ENCODE data around the gene HOXA2.

Gene HOXA2

GRCh38 chr7:27141923-27142579 is 39.6 kb upstream of the HOXA2 start:
- peak; percentile 83 for DNase-seq

- no peak for DNase-seq
Measured at GRCh38 chr7:27141137-27141922, 38.8 kb upstream of the HOXA2 start.

- no peak for DNase-seq
Measured at GRCh38 chr7:27140126-27140857, 37.8 kb upstream of the HOXA2 start.

GRCh38 chr7:27139334-27140125 is 37.0 kb upstream of the HOXA2 start:
- peak; percentile 88 for DNase-seq

GRCh38 chr7:27138985-27139333 is 36.5 kb upstream of the HOXA2 start:
- DNase-seq, result no peak

GRCh38 chr7:27138472-27138871 is 36.0 kb upstream of the HOXA2 start:
- no peak for DNase-seq

GRCh38 chr7:27137640-27138315 is 35.3 kb upstream of the HOXA2 start:
- DNase-seq, result no peak

GRCh38 chr7:27134392-27134791 is 31.9 kb upstream of the HOXA2 start:
- no peak for DNase-seq

GRCh38 chr7:27133409-27134231 is 31.1 kb upstream of the HOXA2 start:
- no peak for DNase-seq

GRCh38 chr7:27132978-27133377 is 30.5 kb upstream of the HOXA2 start:
- no peak for DNase-seq

- no peak for DNase-seq
Measured at GRCh38 chr7:27132214-27132613, 29.7 kb upstream of the HOXA2 start.

GRCh38 chr7:27131390-27131819 is 28.9 kb upstream of the HOXA2 start:
- no peak for DNase-seq

- peak; percentile 92 for DNase-seq
Measured at GRCh38 chr7:27130540-27131389, 28.3 kb upstream of the HOXA2 start, which contains the start of gene HOXA4. HOXA4 (minus strand) TSS chr7:27130757; CDS start chr7:27130733, 24 bp downstream.

GRCh38 chr7:27129729-27130539 is 27.5 kb upstream of the HOXA2 start:
- DNase-seq, result no peak

GRCh38 chr7:27128776-27129728 is 26.6 kb upstream of the HOXA2 start:
- DNase-seq, result no peak

- no peak for DNase-seq
Measured at GRCh38 chr7:27128034-27128433, 25.6 kb upstream of the HOXA2 start.

GRCh38 chr7:27126596-27127327 is 24.3 kb upstream of the HOXA2 start:
- DNase-seq, result no peak

All from right kidney (tissue), 1 donor.